ENCODE data around the gene HOXC13.

The HOXC13 gene

GRCh38 chr12:53951577-53952334, 13.1 kb downstream of the HOXC13 start:
- H3K4me3 ChIP-seq (ENCODE audit: low read length), result no peak overlapping the region
- 18% methylated on average over 47 of the region's 47 CpGs for WGBS

DNA sequence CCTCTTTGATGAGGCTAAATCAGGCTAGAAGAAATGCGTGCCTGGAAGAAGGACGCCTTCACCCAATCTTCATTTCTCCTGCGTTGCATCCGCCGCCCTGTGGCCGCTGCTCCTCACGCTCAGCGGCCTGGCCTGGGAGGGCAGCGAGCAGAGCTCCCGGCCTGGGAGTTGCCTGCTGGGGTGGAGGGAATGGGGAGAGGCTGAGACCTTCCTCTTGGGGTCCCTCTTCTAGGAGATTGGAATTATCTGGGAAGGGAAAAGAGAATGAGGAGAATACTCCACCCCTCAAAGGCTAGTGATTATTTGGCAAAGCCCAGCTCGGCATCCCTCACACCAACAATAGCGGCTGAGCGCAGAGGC, 13.7 kb downstream of the HOXC13 start:
- Histone ChIP-seq H3K36me3 (ENCODE audit: insufficient read depth, low read length) (no peaks in the 10 kb centered on the region), H3K27me3 (ENCODE audit: insufficient read depth, low read length) (peaks cover 100% of the 10 kb centered on the region), H3K9ac (ENCODE audit: low read depth, low read length) (no peak overlapping the region), H3K4me3 (ENCODE audit: low read length) (no peak overlapping the region), H3K9me3 (ENCODE audit: insufficient read depth, low read depth, low read length) (no peaks in the 10 kb centered on the region; the same call in 1 of the 2 replicates), H3K4me1 (ENCODE audit: insufficient read depth, low read length) (no peaks in the 10 kb centered on the region), H3K27ac (ENCODE audit: low read depth, low read length) (no peak overlapping the region)
- 13% methylated on average over 13 of the region's 13 CpGs for whole genome bisulfite sequencing

More at GRCh38 chr12:53951577-53952334, 13.1 kb downstream of the HOXC13 start:
- Histone ChIP-seq H3K27ac (ENCODE audit: low read depth, low read length) (no peak overlapping the region), H3K9ac (ENCODE audit: low read depth, low read length) (no peak overlapping the region), H3K9me3 (ENCODE audit: insufficient read depth, low read depth, low read length) (no peaks in the 10 kb centered on the region; the same call in 1 of the 2 replicates), H3K36me3 (ENCODE audit: insufficient read depth, low read length) (no peaks in the 10 kb centered on the region), H3K4me1 (ENCODE audit: insufficient read depth, low read length) (no peaks in the 10 kb centered on the region), H3K27me3 (ENCODE audit: insufficient read depth, low read length) (peaks cover 100% of the 10 kb centered on the region)

DNA sequence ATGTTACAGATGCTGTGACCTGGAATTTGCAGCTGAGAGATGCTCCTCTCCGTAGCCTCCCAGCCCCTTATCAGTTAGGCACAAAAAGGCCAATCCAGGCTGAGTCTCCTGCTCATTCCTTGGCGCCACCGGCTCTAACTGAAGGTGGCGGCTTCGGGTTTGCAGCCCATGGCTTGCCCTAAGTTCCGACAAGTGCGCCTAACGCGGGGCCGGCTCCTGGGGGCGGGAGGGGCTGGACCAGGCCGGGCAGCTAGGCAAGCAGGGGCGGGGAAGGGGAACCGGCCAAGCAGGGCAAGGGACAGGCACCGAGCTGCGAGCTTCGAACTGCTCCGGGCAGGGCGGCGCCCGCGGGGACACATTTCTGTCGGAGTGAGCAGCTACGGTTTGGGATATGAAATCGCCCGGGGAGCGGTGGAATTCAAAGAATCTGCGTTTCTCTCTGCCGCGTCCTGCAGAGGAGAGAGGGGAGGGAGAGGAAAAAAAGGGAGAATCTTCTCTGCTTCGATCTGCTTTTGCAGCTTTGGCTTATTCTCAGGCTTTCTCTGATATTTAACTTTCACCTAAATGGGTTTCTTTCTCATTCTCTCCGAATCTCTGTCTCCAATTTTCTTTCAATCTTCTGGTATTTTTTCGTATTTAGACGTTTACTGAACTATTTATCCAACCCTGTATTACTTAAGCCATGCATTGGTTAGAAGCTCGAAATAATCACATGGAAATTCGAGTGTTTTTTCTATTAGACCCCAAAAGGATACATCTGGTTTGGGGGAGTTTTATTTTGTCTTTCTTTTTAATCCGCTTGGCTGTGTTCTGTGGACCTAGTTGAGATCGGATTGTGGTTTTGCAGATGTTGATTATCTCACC, 14.5 kb downstream of the HOXC13 start:
- Histone ChIP-seq H3K27me3 (ENCODE audit: insufficient read depth, low read length) (peaks cover 100% of the 10 kb centered on the region), H3K27ac (ENCODE audit: low read depth, low read length) (no peak overlapping the region), H3K9me3 (ENCODE audit: insufficient read depth, low read depth, low read length) (no peaks in the 10 kb centered on the region; the same call in 1 of the 2 replicates), H3K36me3 (ENCODE audit: insufficient read depth, low read length) (no peaks in the 10 kb centered on the region), H3K4me1 (ENCODE audit: insufficient read depth, low read length) (no peaks in the 10 kb centered on the region), H3K9ac (ENCODE audit: low read depth, low read length) (no peak overlapping the region), H3K4me3 (ENCODE audit: low read length) (no peak overlapping the region)
- 7% methylated on average over 38 of the region's 38 CpGs for WGBS

DNA sequence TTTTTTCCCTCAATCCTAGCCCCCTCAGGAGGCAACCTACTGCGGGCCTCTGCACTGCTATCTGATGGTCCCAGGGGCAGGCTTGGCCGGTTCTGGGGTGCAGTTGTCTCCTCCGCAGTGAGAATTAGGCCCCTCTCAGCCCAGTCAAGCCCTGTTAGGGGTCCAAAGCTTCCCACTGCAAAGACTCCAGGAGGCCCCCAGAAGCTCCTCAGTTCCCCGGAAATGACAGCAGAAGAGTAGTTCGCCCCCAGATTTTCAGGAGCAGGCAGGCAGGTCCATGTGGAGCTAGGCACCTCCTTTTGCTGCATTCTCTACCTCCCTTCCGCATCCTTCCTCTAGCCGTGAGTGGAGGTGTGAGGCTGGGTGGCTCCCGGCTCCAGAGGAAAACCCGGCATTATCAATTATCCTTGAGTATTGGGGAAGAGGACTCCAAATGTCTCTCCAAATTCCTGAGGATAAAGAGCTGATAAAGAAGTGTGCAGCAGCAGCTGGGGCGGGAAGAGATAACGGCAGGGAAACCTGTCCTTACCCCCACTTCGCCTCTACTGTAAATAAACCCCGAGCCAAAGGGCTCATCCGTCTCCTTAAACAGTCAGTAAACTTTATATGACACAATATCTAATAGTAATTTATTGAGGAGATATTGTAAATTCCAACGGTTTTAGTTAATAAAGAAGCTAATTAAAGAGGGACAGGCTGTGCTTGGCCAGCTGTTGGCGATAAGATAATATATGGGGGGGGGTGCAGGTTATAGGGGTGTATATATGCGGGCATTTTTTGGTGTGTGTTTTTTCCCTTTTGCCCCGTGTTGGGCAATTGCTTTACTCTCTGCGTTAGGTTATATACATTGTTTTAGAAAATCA, 15.4 kb downstream of the HOXC13 start:
- H3K36me3 ChIP-seq (ENCODE audit: insufficient read depth, low read length), result no peaks in the 10 kb centered on the region
- H3K9me3 ChIP-seq (ENCODE audit: insufficient read depth, low read depth, low read length), result no peaks in the 10 kb centered on the region; the same call in 1 of the 2 replicates
- H3K4me1 ChIP-seq (ENCODE audit: insufficient read depth, low read length), result no peaks in the 10 kb centered on the region
- peaks cover 100% of the 10 kb centered on the region for H3K27me3 ChIP-seq (ENCODE audit: insufficient read depth, low read length)
- H3K27ac ChIP-seq (ENCODE audit: low read depth, low read length), result no peak overlapping the region
- H3K9ac ChIP-seq (ENCODE audit: low read depth, low read length), result no peak overlapping the region
- 39% methylated on average over 11 of the region's 19 CpGs for WGBS
- no peak overlapping the region for H3K4me3 ChIP-seq (ENCODE audit: low read length)

- no peak within 1 kb of the TSS for H3K27ac ChIP-seq (ENCODE audit: low read depth, low read length)
Observed at GRCh38 chr12:53954694-53955035, 16.0 kb downstream of the HOXC13 start, which contains the start of gene HOXC12. TSS of gene HOXC12 (plus strand) at chr12:53954903. CDS start at chr12:53954930, 27 bp downstream.

DNA sequence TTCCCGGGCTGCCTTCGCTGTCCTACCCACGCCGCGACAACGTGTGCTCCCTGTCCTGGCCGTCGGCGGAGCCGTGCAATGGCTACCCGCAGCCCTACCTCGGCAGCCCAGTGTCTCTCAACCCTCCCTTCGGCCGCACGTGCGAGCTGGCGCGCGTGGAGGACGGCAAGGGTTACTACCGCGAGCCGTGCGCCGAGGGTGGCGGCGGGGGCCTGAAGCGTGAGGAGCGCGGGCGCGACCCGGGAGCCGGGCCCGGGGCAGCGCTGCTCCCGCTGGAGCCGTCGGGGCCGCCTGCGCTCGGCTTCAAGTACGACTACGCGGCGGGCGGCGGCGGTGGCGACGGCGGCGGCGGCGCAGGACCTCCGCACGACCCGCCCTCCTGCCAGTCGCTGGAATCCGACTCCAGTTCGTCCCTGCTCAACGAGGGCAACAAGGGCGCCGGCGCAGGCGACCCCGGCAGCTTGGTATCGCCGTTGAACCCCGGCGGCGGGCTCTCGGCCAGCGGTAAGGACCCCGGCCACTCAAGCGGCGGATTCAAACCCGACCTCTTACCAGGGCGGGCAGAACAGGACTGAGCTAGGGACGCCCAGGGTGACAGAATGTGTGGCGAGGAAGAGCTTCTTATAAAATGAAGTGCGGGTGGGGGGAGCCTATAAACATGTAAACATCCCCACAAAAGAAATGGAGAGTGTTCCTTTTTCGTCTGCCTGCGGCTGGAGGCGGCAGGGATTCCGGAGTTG, 16.6 kb downstream of the HOXC13 start:
- H3K27ac ChIP-seq (ENCODE audit: low read depth, low read length), result no peak overlapping the region
- peaks cover 100% of the 10 kb centered on the region for H3K27me3 ChIP-seq (ENCODE audit: insufficient read depth, low read length)
- no peak overlapping the region for H3K4me3 ChIP-seq (ENCODE audit: low read length)

More at GRCh38 chr12:53954694-53955035, 16.0 kb downstream of the HOXC13 start, which contains the start of gene HOXC12:
- Histone ChIP-seq H3K4me3 (ENCODE audit: low read length) (no peak within 1 kb of the TSS), H3K9me3 (ENCODE audit: insufficient read depth, low read depth, low read length) (no peaks in the 10 kb centered on the region; the same call in 1 of the 2 replicates), H3K36me3 (ENCODE audit: insufficient read depth, low read length) (no peaks in the 10 kb centered on the region), H3K4me1 (ENCODE audit: insufficient read depth, low read length) (no peaks in the 10 kb centered on the region), H3K9ac (ENCODE audit: low read depth, low read length) (no peak within 1 kb of the TSS), H3K27me3 (ENCODE audit: insufficient read depth, low read length) (peaks cover 100% of the 10 kb centered on the region)
- 20% methylated on average over 16 of the region's 20 CpGs for WGBS

GRCh38 chr12:53955776-53956250, 17.2 kb downstream of the HOXC13 start:
- Histone ChIP-seq H3K36me3 (ENCODE audit: insufficient read depth, low read length) (no peaks in the 10 kb centered on the region), H3K4me3 (ENCODE audit: low read length) (no peak overlapping the region), H3K9me3 (ENCODE audit: insufficient read depth, low read depth, low read length) (no peaks in the 10 kb centered on the region; the same call in 1 of the 2 replicates), H3K27me3 (ENCODE audit: insufficient read depth, low read length) (peaks cover 100% of the 10 kb centered on the region), H3K4me1 (ENCODE audit: insufficient read depth, low read length) (no peaks in the 10 kb centered on the region), H3K9ac (ENCODE audit: low read depth, low read length) (no peak overlapping the region), H3K27ac (ENCODE audit: low read depth, low read length) (no peak overlapping the region)
- 25% methylated on average over 8 of the region's 10 CpGs for WGBS

More for the DNA sequence above, 16.6 kb downstream of the HOXC13 start:
- Histone ChIP-seq H3K4me1 (ENCODE audit: insufficient read depth, low read length) (no peaks in the 10 kb centered on the region), H3K36me3 (ENCODE audit: insufficient read depth, low read length) (no peaks in the 10 kb centered on the region), H3K9me3 (ENCODE audit: insufficient read depth, low read depth, low read length) (no peaks in the 10 kb centered on the region; the same call in 1 of the 2 replicates), H3K9ac (ENCODE audit: low read depth, low read length) (no peak overlapping the region)
- WGBS, result 8% methylated on average over 81 of the region's 86 CpGs

GRCh38 chr12:53956251-53956887, 17.7 kb downstream of the HOXC13 start:
- Histone ChIP-seq H3K27ac (ENCODE audit: low read depth, low read length) (no peak overlapping the region), H3K36me3 (ENCODE audit: insufficient read depth, low read length) (no peaks in the 10 kb centered on the region), H3K9me3 (ENCODE audit: insufficient read depth, low read depth, low read length) (no peaks in the 10 kb centered on the region; the same call in 1 of the 2 replicates), H3K4me3 (ENCODE audit: low read length) (no peak overlapping the region), H3K4me1 (ENCODE audit: insufficient read depth, low read length) (no peaks in the 10 kb centered on the region), H3K9ac (ENCODE audit: low read depth, low read length) (no peak overlapping the region), H3K27me3 (ENCODE audit: insufficient read depth, low read length) (peaks cover 100% of the 10 kb centered on the region)
- 31% methylated on average over 25 of the region's 25 CpGs for WGBS

GRCh38 chr12:53956914-53957536, 18.4 kb downstream of the HOXC13 start:
- Histone ChIP-seq H3K4me1 (ENCODE audit: insufficient read depth, low read length) (no peaks in the 10 kb centered on the region), H3K27me3 (ENCODE audit: insufficient read depth, low read length) (peaks cover 100% of the 10 kb centered on the region), H3K4me3 (ENCODE audit: low read length) (no peak overlapping the region), H3K9me3 (ENCODE audit: insufficient read depth, low read depth, low read length) (no peaks in the 10 kb centered on the region), H3K9ac (ENCODE audit: low read depth, low read length) (no peak overlapping the region), H3K27ac (ENCODE audit: low read depth, low read length) (no peak overlapping the region), H3K36me3 (ENCODE audit: insufficient read depth, low read length) (no peaks in the 10 kb centered on the region)
- 48% methylated on average over 11 of the region's 11 CpGs for WGBS
